Ishikawa (cell line): ENCODE results near the gene PEMT.

ENCODE experiments used
- CREB1 ChIP-seq: IDR thresholded peaks from 2 replicates; pipeline ENCODE4 v1.6.1; 2012; ENCODE audit warnings: low read depth
- EGR1 ChIP-seq: IDR thresholded peaks from 2 replicates; pipeline ENCODE4 v1.6.1; 2012
- EP300 ChIP-seq: IDR thresholded peaks from 2 replicates; pipeline ENCODE4 v1.6.1; 2012; ENCODE audit warnings: borderline replicate concordance
- FOXM1 ChIP-seq: IDR thresholded peaks from 2 replicates; pipeline ENCODE4 v1.6.1; 2012; ENCODE audit warnings: low read depth, borderline replicate concordance
- MAX ChIP-seq: IDR thresholded peaks from 2 replicates; pipeline ENCODE4 v1.6.1; 2012
- NFIC ChIP-seq: IDR thresholded peaks from 2 replicates; pipeline ENCODE4 v1.6.1; 2012
- RAD21 ChIP-seq: IDR thresholded peaks from 2 replicates; pipeline ENCODE4 v1.6.1; 2012; ENCODE audit warnings: low read depth
- REST ChIP-seq: IDR thresholded peaks from 2 replicates; pipeline ENCODE4 v1.6.1; 2012; ENCODE audit warnings: low read depth, mild to moderate bottlenecking
- TAF1 ChIP-seq: IDR thresholded peaks from 2 replicates; pipeline ENCODE4 v1.6.1; 2012; ENCODE audit warnings: low read depth, mild to moderate bottlenecking
- TCF12 ChIP-seq: IDR thresholded peaks from 2 replicates; pipeline ENCODE4 v1.6.1; 2012; ENCODE audit warnings: low read depth
- TEAD4 ChIP-seq: IDR thresholded peaks from 2 replicates; pipeline ENCODE4 v1.6.1; 2012
- YY1 ChIP-seq: IDR thresholded peaks from 2 replicates; pipeline ENCODE4 v1.6.1; 2012; ENCODE audit warnings: low read depth
- ZBTB7A ChIP-seq: IDR thresholded peaks from 2 replicates; pipeline ENCODE4 v1.6.1; 2012; ENCODE audit warnings: low read depth

- TF ChIP-seq RAD21 (no peak), FOXM1 (no peak), EP300 (no peak), MAX (no peak), TEAD4 (no peak), YY1 (no peak), REST (no peak), TAF1 (no peak), EGR1 (no peak), NFIC (no peak), TCF12 (no peak), CREB1 (no peak), ZBTB7A (no peak)
Observed at GRCh38 chr17:17564896-17565295, 26.6 kb downstream of the PEMT start.
